ENCODE measurements around the gene TBL1XR1.

Gene TBL1XR1

DNA sequence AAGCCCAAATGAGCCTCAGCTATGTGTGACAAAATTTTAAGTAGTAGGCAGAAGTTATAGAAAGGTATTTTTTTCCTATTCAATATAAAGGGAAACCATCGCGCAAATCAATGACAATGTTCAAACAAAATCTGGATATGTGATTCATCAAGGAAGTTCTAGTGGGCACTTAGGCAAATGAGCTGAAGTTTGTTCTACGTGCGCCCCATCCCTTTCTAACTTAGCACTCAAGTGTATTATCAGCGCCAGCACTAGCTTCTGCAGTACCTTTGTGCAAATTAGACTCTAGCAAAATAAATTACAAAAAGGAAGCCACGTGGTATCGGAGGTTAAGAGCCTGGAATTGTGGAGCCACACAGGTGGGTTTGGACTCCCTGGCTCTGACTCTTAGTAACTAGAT is 91.1 kb downstream of the TBL1XR1 start:
- no peak for DNase-seq

DNA sequence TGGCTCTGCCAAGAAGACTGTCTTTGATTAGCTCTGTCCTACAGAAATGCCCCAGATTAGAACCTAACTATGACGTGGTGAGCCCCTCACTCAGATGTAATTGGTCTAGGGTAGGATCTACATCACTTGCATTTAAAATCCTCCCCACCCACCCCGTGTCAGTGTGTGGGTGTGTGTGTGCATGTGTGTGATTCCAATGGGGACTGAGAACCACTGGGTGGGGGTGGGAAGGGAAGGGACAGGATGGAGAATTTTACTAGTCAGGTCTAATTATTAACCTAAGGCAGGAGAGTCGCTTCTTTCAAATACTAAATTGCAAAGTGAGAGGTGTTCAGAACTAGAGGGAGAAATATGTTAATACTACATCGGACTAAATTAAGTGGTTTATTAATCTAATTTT is 91.7 kb downstream of the TBL1XR1 start:
- no peak for DNase-seq

DNA sequence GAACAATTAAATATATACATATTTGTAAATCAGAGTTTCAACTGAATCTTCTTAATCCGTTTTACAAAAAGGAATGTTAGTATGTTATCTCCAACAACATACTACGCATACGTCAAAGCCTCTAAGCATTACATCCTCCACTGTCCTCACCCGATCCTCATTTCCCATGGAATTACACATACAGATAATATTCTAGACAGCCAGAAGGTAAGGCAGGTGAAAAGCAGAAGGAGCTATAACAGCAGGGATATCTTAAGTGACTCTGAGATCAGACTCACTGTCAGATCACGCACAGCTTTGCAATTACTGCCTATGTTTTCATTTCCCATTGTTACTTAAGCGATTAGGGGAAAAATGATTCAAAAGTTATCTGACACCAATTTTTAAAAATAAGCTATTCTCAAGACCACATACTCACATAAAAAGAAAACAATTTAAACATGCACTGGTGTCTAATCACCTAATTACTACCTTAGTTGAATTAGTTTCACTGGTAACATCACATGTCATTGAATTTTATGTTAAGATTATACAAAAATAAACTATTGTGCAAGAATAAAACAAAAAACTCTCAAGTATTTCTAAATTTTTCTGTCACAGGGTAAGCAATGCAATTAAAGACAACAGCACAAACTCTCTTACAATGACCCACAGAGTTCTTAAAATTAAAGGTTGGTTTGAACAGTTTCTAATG is 92.8 kb downstream of the TBL1XR1 start:
- DNase-seq: no peak

- DNase-seq: no peak
Observed at GRCh38 chr3:177102553-177102952, 94.7 kb downstream of the TBL1XR1 start.

GRCh38 chr3:177098551-177098950 is 98.7 kb downstream of the TBL1XR1 start:
- DNase-seq: no peak

DNA sequence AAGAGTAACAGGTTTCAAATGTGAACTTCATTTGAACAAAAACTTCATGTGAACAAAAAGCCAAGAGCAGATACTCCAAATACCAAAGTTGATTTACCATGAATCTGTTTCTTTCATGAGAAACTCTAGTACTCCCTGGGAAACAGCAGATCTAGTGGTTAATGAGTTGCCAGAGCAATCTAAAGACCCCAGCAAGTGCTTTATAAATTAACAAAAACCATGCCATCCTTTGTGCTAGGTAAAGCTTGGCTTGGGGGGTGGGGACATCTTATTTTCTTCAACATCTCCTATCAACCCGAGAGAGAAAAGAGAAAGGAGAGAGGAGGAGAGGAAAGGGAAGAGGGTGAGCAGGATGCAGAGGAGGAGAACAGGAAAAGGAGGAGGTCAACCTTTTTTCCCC is 100.7 kb downstream of the TBL1XR1 start:
- no peak for DNase-seq

DNA sequence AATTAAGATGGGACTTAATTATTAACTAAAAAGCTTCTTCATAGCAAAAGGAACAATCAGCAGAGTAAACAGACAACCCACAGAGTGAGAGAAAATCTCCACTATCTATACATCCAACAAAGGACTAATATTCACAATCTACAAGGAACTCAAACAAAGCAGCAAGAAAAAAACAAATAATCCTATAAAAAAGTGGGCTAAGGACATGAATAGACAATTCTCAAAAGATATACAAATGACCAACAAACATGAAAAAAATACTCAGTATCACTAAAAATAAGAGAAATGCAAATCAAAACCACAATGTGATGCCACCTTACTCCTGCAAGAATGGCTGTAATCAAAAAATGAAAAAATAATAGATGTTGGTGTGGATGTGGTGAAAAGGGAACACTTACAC is 103.3 kb downstream of the TBL1XR1 start:
- no peak for DNase-seq

DNA sequence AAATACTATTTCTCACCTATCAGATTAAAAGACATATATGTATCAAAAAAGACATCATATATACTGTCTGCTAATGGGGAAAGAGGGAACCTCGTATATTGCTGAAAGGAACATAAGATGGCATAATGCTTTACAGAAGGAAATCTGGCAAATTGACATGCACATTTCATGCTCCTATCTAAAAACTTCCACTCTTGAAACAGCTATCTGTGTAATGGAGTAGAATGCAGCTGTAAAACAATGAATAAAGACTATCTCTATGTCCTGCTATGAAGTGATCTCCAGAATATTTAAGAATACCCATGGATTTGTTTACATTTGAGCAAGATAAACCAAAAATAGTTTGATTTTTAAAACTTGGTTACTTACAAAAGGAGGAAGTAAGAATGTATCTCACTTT is 107.4 kb downstream of the TBL1XR1 start:
- DNase-seq: no peak

- DNase-seq: no peak
Observed at GRCh38 chr3:177089110-177089509, 108.2 kb downstream of the TBL1XR1 start.

- DNase-seq: no peak
Observed at GRCh38 chr3:177085794-177086193, 111.5 kb downstream of the TBL1XR1 start.

- DNase-seq: no peak
Observed at GRCh38 chr3:177084616-177085015, 112.7 kb downstream of the TBL1XR1 start.

GRCh38 chr3:177080122-177080521 is 117.2 kb downstream of the TBL1XR1 start:
- no peak for DNase-seq

DNA sequence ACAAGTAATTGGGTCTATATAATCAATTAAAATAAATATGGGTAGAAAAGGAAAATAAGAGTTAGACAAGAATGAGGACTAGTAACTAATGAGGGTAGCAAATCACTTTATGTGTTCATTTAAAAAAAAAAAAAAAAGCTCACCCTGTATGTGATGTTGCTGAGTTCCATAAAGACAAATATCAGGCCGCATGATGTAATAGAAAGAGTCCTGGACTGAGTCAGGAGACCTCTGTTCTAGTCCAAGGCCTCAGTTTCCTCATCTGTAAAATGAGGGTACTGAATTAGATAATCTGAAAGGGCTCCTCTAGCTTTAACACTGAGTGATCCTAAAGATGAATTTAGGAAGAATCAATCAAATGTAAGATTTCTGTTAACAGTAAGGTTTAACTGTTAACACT is 117.6 kb downstream of the TBL1XR1 start:
- no peak for DNase-seq

DNA sequence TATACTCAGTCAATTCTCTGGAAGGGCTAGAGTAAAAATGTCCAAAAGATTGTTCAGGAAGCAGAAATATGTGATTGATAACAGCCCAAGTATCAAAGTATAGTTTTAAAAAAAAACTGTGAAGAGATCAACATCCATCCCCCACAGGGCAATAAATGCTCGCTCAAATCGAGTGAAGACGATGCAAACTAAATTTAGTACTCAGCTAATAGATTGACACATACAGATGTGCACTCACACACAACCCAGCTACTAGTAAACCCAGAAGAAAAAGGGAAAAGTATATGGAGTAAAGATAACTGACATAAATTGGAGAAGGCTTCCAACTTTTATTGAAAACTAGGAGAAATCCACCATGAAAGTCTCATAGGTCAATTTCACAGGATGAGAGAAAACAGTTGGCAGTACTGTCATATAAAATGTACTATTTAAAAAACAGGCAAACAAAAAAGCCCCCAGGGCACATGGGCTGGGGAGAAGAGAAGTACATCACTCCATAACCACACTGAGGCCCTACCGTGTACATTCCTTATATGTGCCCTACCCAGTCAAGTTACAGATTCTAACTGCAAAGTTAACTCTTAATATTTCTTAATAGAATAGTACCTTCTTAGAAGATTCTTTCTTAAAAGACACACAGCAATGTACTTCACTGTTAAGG is 125.7 kb downstream of the TBL1XR1 start:
- DNase-seq: no peak

GRCh38 chr3:177069514-177070329 is 127.6 kb downstream of the TBL1XR1 start:
- DNase-seq: no peak

DNA sequence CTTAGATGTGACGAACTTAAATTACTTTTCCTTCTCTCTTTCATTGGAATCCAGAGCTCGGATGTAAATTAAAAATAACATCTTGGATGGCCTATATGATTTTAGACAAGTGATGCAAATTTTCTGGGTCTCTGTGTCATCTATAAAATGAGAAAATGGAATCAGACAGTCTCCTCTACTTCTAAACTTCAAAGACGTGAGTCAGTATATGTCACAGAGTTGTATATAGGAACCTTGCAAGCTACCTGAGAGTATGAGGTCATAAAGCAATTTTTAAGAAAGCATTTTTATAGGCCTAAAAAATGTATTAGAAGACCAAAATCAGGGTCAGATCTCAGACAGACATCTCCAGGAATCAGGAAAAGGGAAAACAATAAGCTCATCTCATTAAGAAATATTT is 128.3 kb downstream of the TBL1XR1 start:
- DNase-seq: no peak

GRCh38 chr3:177066068-177066467 is 131.2 kb downstream of the TBL1XR1 start:
- no peak for DNase-seq

- no peak for DNase-seq
Observed at GRCh38 chr3:177065285-177066033, 131.8 kb downstream of the TBL1XR1 start.

GRCh38 chr3:177062052-177062732 is 135.1 kb downstream of the TBL1XR1 start:
- DNase-seq: no peak

- no peak for DNase-seq
Observed at GRCh38 chr3:177061369-177061768, 135.9 kb downstream of the TBL1XR1 start.

- no peak for DNase-seq
Observed at GRCh38 chr3:177060492-177060891, 136.8 kb downstream of the TBL1XR1 start.

GRCh38 chr3:177058648-177059047 is 138.6 kb downstream of the TBL1XR1 start:
- DNase-seq: no peak

- no peak for DNase-seq
Observed at GRCh38 chr3:177057768-177058167, 139.5 kb downstream of the TBL1XR1 start.

Data from NCI-H2171 (cell line).